Right lobe of liver (tissue), 6 donors: ENCODE results near the gene HECTD1. TPM values are rescaled to one million over a fixed set of nuclear protein-coding genes. Genes with fewer than 3 reads are reported as not detected.
"Not testable (repeated sequence)": the region's sequence is repeated elsewhere in the genome, so short reads cannot be mapped to it uniquely, and the experiment has no call there.

ENCODE experiments used
- ATAC-seq, 4 donors: fragments of 200-7000 bp; cut with Tn5 transposase; one replicate each; pipeline ENCODE4 v1.9.1; 2020; ENCODE audit warnings: mild to moderate bottlenecking in 4 of 4, moderate library complexity in 4 of 4
- DNase-seq, 3 donors: peaks; one replicate each; pipeline ENCODE4 v3.0.0-alpha.2; 2020
- H3K27ac ChIP-seq, 3 donors: fragments of 200-600 bp; one replicate each; pipeline ENCODE4 v1.8.0; 2022
- H3K27me3 ChIP-seq, 2 donors: fragments of 200-600 bp; one replicate each; pipeline ENCODE4 v1.8.0; 2022
- H3K36me3 ChIP-seq, 4 donors: fragments of 200-600 bp; sonication (generic) in 1 of 4; one replicate each; pipeline versions ENCODE4 v1.5.1 to v1.8.0; 2017 to 2022; ENCODE audit warnings: control low read depth in 1 of 4
- H3K4me1 ChIP-seq, 4 donors: fragments of 200-600 bp; sonication (generic) in 1 of 4; one replicate each; pipeline versions ENCODE4 v1.5.1 to v1.8.0; 2017 to 2022; ENCODE audit warnings: control low read depth in 1 of 4
- H3K4me3 ChIP-seq, 3 donors: fragments of 200-600 bp; one replicate each; pipeline ENCODE4 v1.8.0; 2022
- H3K9me3 ChIP-seq, 4 donors: fragments of 200-600 bp; sonication (generic) in 1 of 4; one replicate each; pipeline versions ENCODE4 v1.5.1 to v1.8.0; 2017 to 2022; ENCODE audit warnings: control low read depth in 1 of 4
- POLR2A ChIP-seq: fragments of 450-650 bp; IDR thresholded peaks from one replicate; pipeline ENCODE4 v1.6.1; 2017; ENCODE audit warnings: antibody characterized with exemption, mild to moderate bottlenecking
- WGBS: methylation state at CpG from one replicate; pipeline ENCODE4 v1.1.6; 2018; ENCODE audit warnings: low coverage, low lambda C conversion rate; ENCODE audit not compliant: insufficient coverage; ENCODE audit errors: missing lambda C conversion rate; 5-methylcytosine and 5-hydroxymethylcytosine counted together
- intact Hi-C, 2 donors: fragments of 100-400 bp; cut with DNase I; formaldehyde crosslinking; loops; one replicate each; pipeline versions ENCODE4 v1.11.2 to v1.14.1; 2022
- total RNA-seq, 6 experiments: library from RNA; depleted of rRNA in 2 of 6; stranded (reverse); fragments of >200 nt in 2 of 6; fragmentation: NEBNext Ultra II Directional in 3 of 6; extraction: Animal tissue kit (Norgen Biotek cat#: 25700) in 3 of 6; gene quantifications; one replicate each; pipeline versions ENCODE4 v1.1.0 to v1.2.4, GENCODE V29; 2016 to 2023
- TF ChIP-seq, protein P1 (sequence below), 4 donors: fragments of 200-600 bp in 3 of 4; fragments of 450-650 bp in 1 of 4; IDR thresholded peaks; one replicate each; pipeline versions ENCODE4 v1.5.1 to v1.8.0; 2016 to 2022; ENCODE audit warnings: antibody characterized with exemption in 4 of 4, mild to moderate bottlenecking in 2 of 4
- donor health status: DM: no; HTN: yes; CAD: no.
- donor health status: DM: no; HTN: no; CAD: no.
- donor health status: DM: no; HTN: no; CAD: no.
- donor health status: DM: no; HTN: yes; CAD: no.
- donor health status: DM: no; HTN: yes; CAD: no.

The HECTD1 gene
- total RNA-seq, 6 experiments from 2014 or later: 77.2 to 167 (median 119) TPM

DNA sequence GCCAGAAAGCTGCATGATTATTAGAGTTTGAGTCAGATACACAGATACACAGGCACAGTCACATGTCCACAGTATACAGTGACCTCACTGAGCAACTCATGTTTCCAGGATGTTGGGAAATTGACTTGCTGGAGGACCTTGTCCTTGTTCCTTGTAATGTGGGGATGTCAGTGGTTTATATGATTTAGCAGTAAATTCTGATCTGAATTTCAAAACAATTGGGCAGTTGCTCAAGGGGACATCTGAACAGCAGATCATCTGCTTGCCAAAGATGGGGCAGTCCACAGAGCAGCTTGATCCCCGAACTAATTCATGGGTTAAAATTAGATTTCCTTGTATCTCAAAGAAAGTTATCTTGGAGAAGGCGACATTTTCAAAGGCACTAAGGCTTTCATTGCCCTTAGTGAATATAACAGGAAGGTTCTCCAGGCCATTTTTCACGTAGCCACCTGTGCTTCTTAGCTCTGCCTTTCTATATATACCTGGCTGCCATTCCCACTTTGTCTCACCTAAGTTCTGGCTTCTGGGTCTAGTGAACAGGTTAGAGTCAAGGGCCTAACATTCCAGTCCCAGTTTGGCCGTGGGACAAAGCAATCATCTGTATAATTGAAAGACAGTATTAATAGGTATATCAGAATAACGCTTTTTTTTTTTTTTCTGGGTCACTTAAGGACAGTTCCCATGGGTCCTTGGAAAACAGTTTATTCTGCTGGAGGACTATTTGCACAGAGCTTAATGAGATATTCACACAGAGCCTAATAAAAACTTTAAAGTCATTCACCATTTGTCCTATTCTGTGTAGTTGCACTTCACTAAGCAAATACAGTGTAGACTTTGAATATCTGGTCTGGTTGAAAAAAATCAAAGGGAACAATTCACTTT lies 116.5 kb downstream of the HECTD1 start:
- Histone ChIP-seq H3K36me3 (no peaks in the 10 kb centered on the region), H3K9me3 (no peaks in the 10 kb centered on the region), H3K4me3 (no peak overlapping the region), H3K27ac (peak overlapping the region; percentile 81 to 91 (median 89)), H3K27me3 (no peaks in the 10 kb centered on the region), H3K4me1 (peaks cover 0 to 27% (median 14%) of the 10 kb centered on the region in 4 donors)
- WGBS: 34% methylated on average over 5 of the region's 5 CpGs
- TF ChIP-seq POLR2A: peak; percentile 71
- TF ChIP-seq, protein P1, sequence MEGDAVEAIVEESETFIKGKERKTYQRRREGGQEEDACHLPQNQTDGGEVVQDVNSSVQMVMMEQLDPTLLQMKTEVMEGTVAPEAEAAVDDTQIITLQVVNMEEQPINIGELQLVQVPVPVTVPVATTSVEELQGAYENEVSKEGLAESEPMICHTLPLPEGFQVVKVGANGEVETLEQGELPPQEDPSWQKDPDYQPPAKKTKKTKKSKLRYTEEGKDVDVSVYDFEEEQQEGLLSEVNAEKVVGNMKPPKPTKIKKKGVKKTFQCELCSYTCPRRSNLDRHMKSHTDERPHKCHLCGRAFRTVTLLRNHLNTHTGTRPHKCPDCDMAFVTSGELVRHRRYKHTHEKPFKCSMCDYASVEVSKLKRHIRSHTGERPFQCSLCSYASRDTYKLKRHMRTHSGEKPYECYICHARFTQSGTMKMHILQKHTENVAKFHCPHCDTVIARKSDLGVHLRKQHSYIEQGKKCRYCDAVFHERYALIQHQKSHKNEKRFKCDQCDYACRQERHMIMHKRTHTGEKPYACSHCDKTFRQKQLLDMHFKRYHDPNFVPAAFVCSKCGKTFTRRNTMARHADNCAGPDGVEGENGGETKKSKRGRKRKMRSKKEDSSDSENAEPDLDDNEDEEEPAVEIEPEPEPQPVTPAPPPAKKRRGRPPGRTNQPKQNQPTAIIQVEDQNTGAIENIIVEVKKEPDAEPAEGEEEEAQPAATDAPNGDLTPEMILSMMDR (IDR thresholded peaks at IDR 0.05): no peak
- intact Hi-C loops: no loop called here
- ATAC-seq (peak; percentile 87 to 93 (median 90)), DNase-seq (peak in 1 of 3 donors; percentile 56)

DNA sequence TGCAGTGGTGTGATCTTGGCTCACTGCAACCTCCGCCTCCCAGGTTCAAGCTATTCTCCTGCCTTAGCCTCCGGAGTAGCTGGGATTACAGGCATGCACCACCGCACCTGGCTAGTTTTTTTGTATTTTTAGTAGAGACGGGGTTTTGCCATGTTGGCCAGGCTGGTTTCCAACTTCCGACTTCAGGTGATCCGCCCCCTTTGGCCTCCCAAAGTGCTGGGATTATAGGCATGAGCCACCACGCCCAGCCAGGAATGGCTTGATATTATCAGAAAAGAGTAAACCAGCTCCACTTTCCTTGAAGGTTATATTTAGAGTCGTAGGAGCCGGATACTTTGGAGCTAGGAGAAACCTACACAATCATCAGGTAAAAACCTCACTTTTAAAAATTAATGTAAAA lies 121.1 kb downstream of the HECTD1 start:
- intact Hi-C loops: loop anchor here (10.0 kb wide), 1 partner anchor 102 kb away; no protein-coding TSS in a partner anchor
- 93% methylated on average over 9 of the region's 9 CpGs for WGBS
- H3K4me1 ChIP-seq: peaks cover 0 to 14% (median 7%) of the 10 kb centered on the region in 4 donors
- not testable (repeated sequence) for DNase-seq, H3K4me3 ChIP-seq, ATAC-seq, H3K27me3 ChIP-seq, H3K27ac ChIP-seq, H3K9me3 ChIP-seq, H3K36me3 ChIP-seq

DNA sequence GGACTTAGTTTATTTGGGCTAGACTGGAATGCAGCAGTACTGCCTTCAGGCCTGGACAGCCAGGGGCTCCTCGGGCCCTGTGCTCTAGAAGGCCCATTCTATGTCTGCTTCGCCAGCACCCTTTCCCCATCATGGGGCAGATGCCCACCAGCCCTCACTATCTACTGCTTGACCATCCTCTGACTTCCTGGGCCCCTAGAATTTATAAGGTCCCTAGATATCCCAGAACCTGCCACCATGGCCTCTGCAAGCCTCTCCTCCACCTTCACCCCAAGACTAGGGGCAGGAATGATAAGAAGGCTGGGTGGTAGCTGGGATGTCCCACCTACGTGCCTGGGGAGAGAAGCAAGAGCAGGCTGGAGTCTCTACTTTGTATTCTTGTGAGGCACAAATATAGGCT lies 122.6 kb downstream of the HECTD1 start:
- no peaks in the 10 kb centered on the region for H3K9me3 ChIP-seq
- H3K4me1 ChIP-seq: peaks cover 0 to under 1% (median 0%) of the 10 kb centered on the region in 4 donors
- DNase-seq (no peak), ATAC-seq (no peak)
- H3K4me3 ChIP-seq: no peak overlapping the region
- no peaks in the 10 kb centered on the region for H3K36me3 ChIP-seq
- H3K27me3 ChIP-seq: no peaks in the 10 kb centered on the region
- TF ChIP-seq, protein P1 (IDR thresholded peaks at IDR 0.05): no peak
- TF ChIP-seq POLR2A: no peak
- 88% methylated on average over 3 of the region's 3 CpGs for WGBS
- intact Hi-C loops: loop anchor here (10.0 kb wide), 1 partner anchor 100 kb away; no protein-coding TSS in a partner anchor
- H3K27ac ChIP-seq: no peak overlapping the region

DNA sequence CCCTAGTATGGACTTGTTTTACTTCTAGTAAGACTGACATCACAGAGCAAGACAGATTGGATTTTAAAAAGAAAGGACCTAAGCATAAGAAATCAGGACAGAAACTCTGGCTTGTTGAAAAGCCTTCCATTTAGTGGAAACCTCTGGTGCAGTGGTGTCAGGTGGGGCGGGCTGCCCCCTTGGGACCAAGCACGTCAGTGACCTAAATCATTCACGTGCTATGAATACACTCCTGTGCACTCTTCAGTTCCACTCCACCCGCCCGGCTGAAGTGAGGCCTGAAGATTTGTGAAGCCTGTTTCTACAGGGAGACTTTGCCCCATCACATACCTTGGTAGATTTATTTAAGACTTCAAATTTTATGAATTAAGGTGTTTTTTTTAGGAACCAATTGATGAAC lies 123.2 kb downstream of the HECTD1 start:
- no peaks in the 10 kb centered on the region for H3K27me3 ChIP-seq
- DNase-seq (no peak), ATAC-seq (no peak)
- 90% methylated on average over 5 of the region's 5 CpGs for WGBS
- H3K9me3 ChIP-seq: no peaks in the 10 kb centered on the region
- no peak overlapping the region for H3K27ac ChIP-seq
- H3K4me1 ChIP-seq: no peaks in the 10 kb centered on the region
- TF ChIP-seq POLR2A: no peak
- TF ChIP-seq, protein P1 (IDR thresholded peaks at IDR 0.05): no peak
- H3K36me3 ChIP-seq: no peaks in the 10 kb centered on the region
- no peak overlapping the region for H3K4me3 ChIP-seq
- intact Hi-C loops: loop anchor here (10.0 kb wide), 1 partner anchor 100 kb away; no protein-coding TSS in a partner anchor

DNA sequence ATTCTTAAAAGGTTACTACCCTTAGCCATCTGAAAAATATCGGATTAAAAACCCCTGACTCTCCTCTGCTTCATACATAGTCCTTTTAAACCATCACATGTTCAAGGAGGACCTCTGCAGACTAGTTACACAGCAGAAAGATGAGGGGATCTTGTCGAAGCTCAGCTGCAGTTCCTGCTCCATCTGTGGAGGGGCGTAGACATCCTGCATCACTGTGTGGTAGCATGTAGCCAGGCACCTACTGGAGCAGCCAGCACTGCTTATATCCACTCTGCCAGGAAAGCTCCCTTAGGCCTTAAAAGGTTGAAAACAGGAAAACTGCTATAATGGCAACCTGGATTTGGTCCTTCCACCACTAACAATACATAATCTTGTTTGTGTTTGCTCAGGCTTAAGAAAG lies 123.8 kb downstream of the HECTD1 start:
- no peak for ATAC-seq
- TF ChIP-seq, protein P1 (IDR thresholded peaks at IDR 0.05): no peak
- no peak for TF ChIP-seq POLR2A
- intact Hi-C loops: loop anchor here (10.0 kb wide), 1 partner anchor 99 kb away; no protein-coding TSS in a partner anchor
- H3K4me3 ChIP-seq: no peak overlapping the region
- no peak overlapping the region for H3K27ac ChIP-seq
- H3K36me3 ChIP-seq: no peaks in the 10 kb centered on the region
- no peaks in the 10 kb centered on the region for H3K27me3 ChIP-seq
- H3K4me1 ChIP-seq: no peaks in the 10 kb centered on the region
- no peak for DNase-seq
- 100% methylated on average over 2 of the region's 3 CpGs for WGBS
- no peaks in the 10 kb centered on the region for H3K9me3 ChIP-seq
